Nephron (organoid): ENCODE measurements around the gene KIF26B.

ENCODE experiments used
- H3K27ac Mint-ChIP-seq, 3 experiments: 2 replicates each; pipeline ENCODE4 v1.8.0; 2020; ENCODE audit warnings: mixed read lengths in 3 of 3, mild to moderate bottlenecking in 2 of 3, moderate library complexity in 1 of 3
- H3K27me3 Mint-ChIP-seq: 2 replicates; pipeline ENCODE4 v1.8.0; 2021; ENCODE audit warnings: low read depth, mild to moderate bottlenecking, moderate library complexity, mixed read lengths
- H3K36me3 Mint-ChIP-seq: 2 replicates; pipeline ENCODE4 v1.8.0; 2020; ENCODE audit warnings: low read depth, mixed read lengths
- H3K4me1 Mint-ChIP-seq: 2 replicates; pipeline ENCODE4 v1.8.0; 2020; ENCODE audit warnings: mixed read lengths
- H3K4me3 Mint-ChIP-seq, 3 experiments: 2 replicates each; pipeline ENCODE4 v1.8.0; 2020; ENCODE audit warnings: mild to moderate bottlenecking in 3 of 3, mixed read lengths in 3 of 3, moderate library complexity in 2 of 3
- H3K9me3 Mint-ChIP-seq: 2 replicates; pipeline ENCODE4 v1.8.0; 2020; ENCODE audit warnings: mixed read lengths
- TF ChIP-seq, protein P1 (sequence below), 3 experiments: fragments of 200-600 bp; sonication (generic); IDR thresholded peaks; one replicate each; pipeline ENCODE4 v1.5.0; 2021; ENCODE audit warnings: antibody characterized with exemption in 3 of 3; ENCODE audit not compliant: unreplicated experiment in 3 of 3

KIF26B gene

DNA sequence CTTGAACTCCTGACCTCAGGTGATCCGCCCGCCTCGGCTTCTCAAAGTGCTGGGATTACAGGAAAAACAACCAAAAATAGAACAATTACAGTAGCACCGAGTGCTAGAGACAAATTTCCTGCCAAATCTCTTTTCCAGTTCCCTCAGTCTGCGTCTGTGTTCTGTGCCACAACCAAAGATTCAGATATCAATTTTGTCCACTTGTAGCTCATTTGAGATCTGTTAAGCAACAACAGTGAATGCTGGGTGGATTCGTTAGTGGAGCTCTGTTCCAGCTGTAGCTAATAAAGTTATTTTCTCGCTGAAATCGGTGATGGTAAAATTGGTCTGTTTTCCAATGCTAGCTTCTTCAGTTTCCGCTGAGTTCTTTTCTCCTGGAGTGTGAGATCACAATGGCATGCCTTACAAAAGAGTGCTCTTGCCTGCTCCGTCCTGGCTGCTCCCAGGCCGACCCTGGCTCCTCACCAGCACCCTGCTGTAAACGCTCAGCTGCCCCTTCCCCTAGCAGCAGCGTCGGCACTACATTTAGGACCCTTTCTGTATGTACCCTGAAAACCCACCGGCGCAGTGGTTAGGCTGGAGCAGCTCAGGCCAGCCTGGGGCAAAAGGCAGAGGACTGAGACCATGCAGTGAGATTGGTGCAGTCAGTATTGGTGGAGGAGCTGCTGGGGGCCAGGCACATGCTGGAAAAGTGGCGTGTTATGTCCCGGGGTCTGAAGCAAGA lies 395.4 kb downstream of the KIF26B start:
- peaks cover 8% of the 10 kb centered on the region for H3K36me3 Mint-ChIP-seq
- H3K9me3 Mint-ChIP-seq: no peaks in the 10 kb centered on the region
- no peak overlapping the region for H3K4me3 Mint-ChIP-seq
- TF ChIP-seq, protein P1, sequence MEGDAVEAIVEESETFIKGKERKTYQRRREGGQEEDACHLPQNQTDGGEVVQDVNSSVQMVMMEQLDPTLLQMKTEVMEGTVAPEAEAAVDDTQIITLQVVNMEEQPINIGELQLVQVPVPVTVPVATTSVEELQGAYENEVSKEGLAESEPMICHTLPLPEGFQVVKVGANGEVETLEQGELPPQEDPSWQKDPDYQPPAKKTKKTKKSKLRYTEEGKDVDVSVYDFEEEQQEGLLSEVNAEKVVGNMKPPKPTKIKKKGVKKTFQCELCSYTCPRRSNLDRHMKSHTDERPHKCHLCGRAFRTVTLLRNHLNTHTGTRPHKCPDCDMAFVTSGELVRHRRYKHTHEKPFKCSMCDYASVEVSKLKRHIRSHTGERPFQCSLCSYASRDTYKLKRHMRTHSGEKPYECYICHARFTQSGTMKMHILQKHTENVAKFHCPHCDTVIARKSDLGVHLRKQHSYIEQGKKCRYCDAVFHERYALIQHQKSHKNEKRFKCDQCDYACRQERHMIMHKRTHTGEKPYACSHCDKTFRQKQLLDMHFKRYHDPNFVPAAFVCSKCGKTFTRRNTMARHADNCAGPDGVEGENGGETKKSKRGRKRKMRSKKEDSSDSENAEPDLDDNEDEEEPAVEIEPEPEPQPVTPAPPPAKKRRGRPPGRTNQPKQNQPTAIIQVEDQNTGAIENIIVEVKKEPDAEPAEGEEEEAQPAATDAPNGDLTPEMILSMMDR (IDR thresholded peaks at IDR 0.05; ENCODE audit: unreplicated experiment in 3 of 3): no peak
- H3K4me1 Mint-ChIP-seq: peaks cover 5% of the 10 kb centered on the region
- H3K27ac Mint-ChIP-seq: peak overlapping the region in 2 of 3 experiments; percentile 40 to 77
- H3K27me3 Mint-ChIP-seq: peaks cover 8% of the 10 kb centered on the region

DNA sequence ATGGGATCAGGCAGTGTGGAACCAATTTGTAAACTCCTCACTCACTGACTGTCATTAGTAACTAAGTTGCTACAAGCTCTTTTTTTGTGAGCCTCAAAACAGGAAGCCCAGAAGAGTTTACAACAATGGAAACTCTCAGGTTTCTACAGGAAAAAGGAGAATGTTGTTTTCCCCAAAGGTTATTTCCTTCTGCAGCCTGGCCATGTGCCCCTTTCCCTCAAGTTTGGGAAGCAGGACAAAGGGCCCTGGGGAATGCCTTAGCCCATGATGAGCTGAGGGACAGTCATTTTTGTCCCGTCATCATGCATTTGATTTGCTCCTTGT lies 395.9 kb downstream of the KIF26B start:
- H3K36me3 Mint-ChIP-seq: peaks cover 8% of the 10 kb centered on the region

DNA sequence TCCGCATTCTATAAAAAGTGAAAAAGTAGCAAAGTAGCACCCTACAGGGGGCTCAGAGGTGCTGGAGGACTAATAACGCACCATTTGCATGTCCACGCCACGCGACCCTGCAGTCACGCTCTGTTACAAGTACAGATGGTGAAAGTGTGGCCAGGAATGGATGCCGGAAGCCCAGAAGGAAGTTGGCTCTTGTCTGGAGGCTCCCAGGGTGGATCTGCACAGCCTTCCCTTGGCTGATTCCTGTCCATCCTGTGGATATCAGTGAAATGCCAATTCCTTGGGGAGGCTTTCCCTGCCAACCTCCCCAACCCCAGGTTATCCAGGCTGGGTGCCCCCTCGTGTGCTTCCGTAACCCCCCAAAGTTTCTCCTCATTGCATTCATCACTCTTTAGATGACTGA lies 396.8 kb downstream of the KIF26B start:
- Mint-ChIP-seq H3K27me3 (peaks cover 8% of the 10 kb centered on the region), H3K36me3 (peaks cover 8% of the 10 kb centered on the region), H3K4me3 (no peak overlapping the region), H3K4me1 (peaks cover 5% of the 10 kb centered on the region), H3K27ac (no peak overlapping the region), H3K9me3 (no peaks in the 10 kb centered on the region)
- TF ChIP-seq, protein P1 (IDR thresholded peaks at IDR 0.05; ENCODE audit: unreplicated experiment in 3 of 3): no peak

More for the DNA sequence above, 395.9 kb downstream of the KIF26B start:
- peaks cover 5% of the 10 kb centered on the region for H3K4me1 Mint-ChIP-seq
- no peak overlapping the region for H3K4me3 Mint-ChIP-seq
- TF ChIP-seq, protein P1 (IDR thresholded peaks at IDR 0.05; ENCODE audit: unreplicated experiment in 3 of 3): no peak
- H3K9me3 Mint-ChIP-seq: no peaks in the 10 kb centered on the region
- H3K27me3 Mint-ChIP-seq: peaks cover 8% of the 10 kb centered on the region
- peak overlapping the region in 2 of 3 experiments; percentile 40 to 77 for H3K27ac Mint-ChIP-seq

DNA sequence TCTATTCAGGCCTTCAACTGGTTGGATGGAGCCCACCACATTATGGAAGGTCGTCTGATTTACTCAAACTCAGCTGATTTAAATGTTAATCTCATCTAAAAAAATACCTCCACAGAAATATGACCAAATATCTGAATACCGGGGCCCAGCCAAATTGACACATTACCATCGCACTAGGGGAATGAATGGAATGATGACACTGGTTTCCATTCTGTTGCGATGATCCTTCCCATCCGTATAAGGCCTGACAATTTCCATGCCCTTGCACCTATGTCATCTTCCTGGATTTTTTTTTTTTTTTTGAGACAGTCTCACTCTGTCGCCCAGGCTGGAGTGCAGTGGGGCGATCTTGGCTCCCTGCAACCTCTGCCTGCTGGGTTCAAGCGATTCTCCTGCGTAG lies 397.5 kb downstream of the KIF26B start:
- TF ChIP-seq, protein P1 (IDR thresholded peaks at IDR 0.05; ENCODE audit: unreplicated experiment in 3 of 3): no peak
- H3K4me1 Mint-ChIP-seq: peaks cover 5% of the 10 kb centered on the region
- peaks cover 8% of the 10 kb centered on the region for H3K27me3 Mint-ChIP-seq
- no peak overlapping the region for H3K27ac Mint-ChIP-seq
- H3K9me3 Mint-ChIP-seq: no peaks in the 10 kb centered on the region
- peaks cover 9% of the 10 kb centered on the region for H3K36me3 Mint-ChIP-seq
- no peak overlapping the region for H3K4me3 Mint-ChIP-seq

DNA sequence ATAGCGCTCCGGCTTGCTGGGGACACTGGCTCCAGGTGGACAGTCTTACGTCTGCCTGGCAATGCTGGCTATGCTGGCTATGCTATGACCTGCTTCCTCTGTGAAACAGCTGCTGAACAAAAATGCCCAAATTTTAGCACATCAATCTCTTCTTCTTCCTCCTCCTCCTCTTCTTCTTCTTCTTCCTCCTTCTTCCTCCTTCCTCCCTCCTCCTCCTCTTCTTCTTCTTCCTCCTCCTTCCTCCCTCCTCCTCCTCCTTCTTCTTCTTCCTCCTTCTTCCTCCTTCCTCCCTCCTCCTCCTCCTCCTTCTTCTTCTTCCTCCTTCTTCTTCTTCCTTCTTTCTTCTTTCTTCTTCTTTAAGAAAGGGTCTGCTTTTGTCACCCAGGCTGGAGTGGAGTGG lies 401.3 kb downstream of the KIF26B start:
- Mint-ChIP-seq H3K27ac (no peak overlapping the region), H3K9me3 (no peaks in the 10 kb centered on the region), H3K27me3 (peaks cover 11% of the 10 kb centered on the region), H3K4me3 (no peak overlapping the region), H3K4me1 (no peaks in the 10 kb centered on the region), H3K36me3 (peaks cover 8% of the 10 kb centered on the region)
- TF ChIP-seq, protein P1 (IDR thresholded peaks at IDR 0.05; ENCODE audit: unreplicated experiment in 3 of 3): no peak

DNA sequence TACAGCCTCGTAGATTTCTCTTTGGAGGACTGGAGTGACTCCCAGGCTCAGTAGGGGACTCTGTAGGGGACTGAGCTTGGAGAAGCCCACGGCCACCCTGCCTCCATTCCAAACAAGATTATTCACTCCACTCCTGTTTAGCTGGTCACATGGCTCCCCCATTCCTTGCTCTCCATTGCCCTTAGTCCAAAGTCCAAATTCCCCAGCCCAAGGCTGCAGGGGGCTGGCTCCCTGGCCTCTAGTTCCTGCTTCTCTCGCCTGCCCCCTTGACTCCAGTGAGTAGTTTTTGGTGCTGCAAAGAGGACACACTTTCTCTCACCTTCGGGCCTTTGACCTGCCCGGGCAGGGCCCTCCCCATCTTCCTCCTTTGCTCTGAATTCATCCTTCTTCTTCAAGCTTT lies 403.3 kb downstream of the KIF26B start:
- H3K4me3 Mint-ChIP-seq: no peak overlapping the region
- no peak overlapping the region for H3K27ac Mint-ChIP-seq
- H3K9me3 Mint-ChIP-seq: no peaks in the 10 kb centered on the region
- H3K27me3 Mint-ChIP-seq: peaks cover 16% of the 10 kb centered on the region
- TF ChIP-seq, protein P1 (IDR thresholded peaks at IDR 0.05; ENCODE audit: unreplicated experiment in 3 of 3): no peak
- H3K4me1 Mint-ChIP-seq: no peaks in the 10 kb centered on the region
- peaks cover 4% of the 10 kb centered on the region for H3K36me3 Mint-ChIP-seq
